ENCODE measurements around the gene CYB561A3.

DNA sequence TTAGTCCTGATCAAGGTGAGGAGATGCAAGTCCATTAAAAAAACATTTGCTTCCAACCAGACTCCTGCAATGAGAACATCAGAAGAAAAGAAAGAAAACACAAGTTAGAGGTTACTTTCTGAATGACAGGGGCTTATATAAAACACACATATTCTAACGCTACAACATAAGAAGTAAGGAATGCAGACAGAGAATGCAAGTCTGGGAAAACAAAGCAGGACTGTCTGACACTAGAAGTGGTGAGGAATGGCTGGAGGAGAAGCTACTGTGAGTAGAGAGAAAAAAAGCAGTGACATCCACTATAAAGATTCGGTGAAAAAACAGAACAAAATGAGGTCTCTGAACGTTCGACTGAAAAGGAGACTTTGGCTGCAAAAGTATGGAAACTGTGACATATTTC lies 43.0 kb upstream of the CYB561A3 start:
- TF ChIP-seq CTCF (IDR thresholded peaks at IDR 0.05) (no peak), POLR2A (IDR thresholded peaks at IDR 0.05) (no peak), POLR2AphosphoS5 (IDR thresholded peaks at IDR 0.05) (no peak), EP300 (IDR thresholded peaks at IDR 0.05) (no peak)

Data from stomach (tissue), 4 donors.